Fibroblast of villous mesenchyme (primary cell): Measurements from ENCODE around the gene AOC2. TPM values are rescaled to one million over a fixed set of nuclear protein-coding genes. Genes with fewer than 3 reads are reported as not detected.

Experiments
- DNase-seq: peaks from one replicate; pipeline ENCODE4 v3.0.0-alpha.2; 2010; ENCODE audit warnings: low read depth
- H3K4me3 ChIP-seq: 2 replicates; pipeline ENCODE4 v1.5.1; 2011; ENCODE audit warnings: low read depth, mild to moderate bottlenecking, low read length
- total RNA-seq: library from RNA; depleted of rRNA; stranded (reverse); fragments of >200 nt; gene quantifications from 2 replicates; pipeline ENCODE4 v1.2.3, GENCODE V29; 2012
- TF ChIP-seq, protein P1 (sequence below): IDR thresholded peaks from 2 replicates; pipeline ENCODE4 v1.5.1; 2012; ENCODE audit warnings: low read depth, mild to moderate bottlenecking, low read length; ENCODE audit not compliant: insufficient read depth

AOC2 gene
- total RNA-seq, result 0.43 and 0.64 TPM in 2 replicates

- no peak for DNase-seq
- TF ChIP-seq, protein P1, sequence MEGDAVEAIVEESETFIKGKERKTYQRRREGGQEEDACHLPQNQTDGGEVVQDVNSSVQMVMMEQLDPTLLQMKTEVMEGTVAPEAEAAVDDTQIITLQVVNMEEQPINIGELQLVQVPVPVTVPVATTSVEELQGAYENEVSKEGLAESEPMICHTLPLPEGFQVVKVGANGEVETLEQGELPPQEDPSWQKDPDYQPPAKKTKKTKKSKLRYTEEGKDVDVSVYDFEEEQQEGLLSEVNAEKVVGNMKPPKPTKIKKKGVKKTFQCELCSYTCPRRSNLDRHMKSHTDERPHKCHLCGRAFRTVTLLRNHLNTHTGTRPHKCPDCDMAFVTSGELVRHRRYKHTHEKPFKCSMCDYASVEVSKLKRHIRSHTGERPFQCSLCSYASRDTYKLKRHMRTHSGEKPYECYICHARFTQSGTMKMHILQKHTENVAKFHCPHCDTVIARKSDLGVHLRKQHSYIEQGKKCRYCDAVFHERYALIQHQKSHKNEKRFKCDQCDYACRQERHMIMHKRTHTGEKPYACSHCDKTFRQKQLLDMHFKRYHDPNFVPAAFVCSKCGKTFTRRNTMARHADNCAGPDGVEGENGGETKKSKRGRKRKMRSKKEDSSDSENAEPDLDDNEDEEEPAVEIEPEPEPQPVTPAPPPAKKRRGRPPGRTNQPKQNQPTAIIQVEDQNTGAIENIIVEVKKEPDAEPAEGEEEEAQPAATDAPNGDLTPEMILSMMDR, result no peak
- no peak within 1 kb of the TSS for H3K4me3 ChIP-seq
These were observed at the start of gene AOC2 for GRCh38 chr17:42844271-42844670. AOC2 (plus strand) TSS chr17:42844580; CDS start chr17:42844627, 47 bp downstream.

- H3K4me3 ChIP-seq, result no peak overlapping the region
- TF ChIP-seq, protein P1, result no peak
- no peak for DNase-seq
These were observed 49.3 kb upstream of the AOC2 start for GRCh38 chr17:42795061-42795460.

DNA sequence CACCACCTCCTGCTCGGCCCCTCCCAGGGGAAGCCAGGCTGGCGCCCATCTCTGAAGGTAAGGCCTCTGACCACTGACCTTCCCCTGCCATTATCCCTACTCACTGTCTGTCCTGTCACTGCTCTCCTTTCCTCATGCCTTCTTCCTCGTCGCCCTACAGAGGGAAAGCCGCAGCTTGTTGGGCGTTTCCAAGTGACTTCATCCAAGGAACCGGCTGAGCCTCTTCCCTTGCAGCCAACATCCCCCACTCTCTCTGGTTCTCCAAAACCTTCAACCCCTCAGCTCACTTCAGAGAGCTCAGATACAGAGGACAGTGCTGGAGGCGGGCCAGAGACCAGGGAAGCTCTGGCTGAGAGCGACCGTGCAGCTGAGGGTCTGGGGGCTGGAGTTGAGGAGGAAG lies 48.9 kb upstream of the AOC2 start:
- TF ChIP-seq, protein P1, result no peak
- no peak for DNase-seq
- H3K4me3 ChIP-seq, result no peak overlapping the region

- DNase-seq, result no peak
- TF ChIP-seq, protein P1, result no peak
- H3K4me3 ChIP-seq, result no peak overlapping the region
These were observed 48.2 kb upstream of the AOC2 start for GRCh38 chr17:42796066-42796758.

DNA sequence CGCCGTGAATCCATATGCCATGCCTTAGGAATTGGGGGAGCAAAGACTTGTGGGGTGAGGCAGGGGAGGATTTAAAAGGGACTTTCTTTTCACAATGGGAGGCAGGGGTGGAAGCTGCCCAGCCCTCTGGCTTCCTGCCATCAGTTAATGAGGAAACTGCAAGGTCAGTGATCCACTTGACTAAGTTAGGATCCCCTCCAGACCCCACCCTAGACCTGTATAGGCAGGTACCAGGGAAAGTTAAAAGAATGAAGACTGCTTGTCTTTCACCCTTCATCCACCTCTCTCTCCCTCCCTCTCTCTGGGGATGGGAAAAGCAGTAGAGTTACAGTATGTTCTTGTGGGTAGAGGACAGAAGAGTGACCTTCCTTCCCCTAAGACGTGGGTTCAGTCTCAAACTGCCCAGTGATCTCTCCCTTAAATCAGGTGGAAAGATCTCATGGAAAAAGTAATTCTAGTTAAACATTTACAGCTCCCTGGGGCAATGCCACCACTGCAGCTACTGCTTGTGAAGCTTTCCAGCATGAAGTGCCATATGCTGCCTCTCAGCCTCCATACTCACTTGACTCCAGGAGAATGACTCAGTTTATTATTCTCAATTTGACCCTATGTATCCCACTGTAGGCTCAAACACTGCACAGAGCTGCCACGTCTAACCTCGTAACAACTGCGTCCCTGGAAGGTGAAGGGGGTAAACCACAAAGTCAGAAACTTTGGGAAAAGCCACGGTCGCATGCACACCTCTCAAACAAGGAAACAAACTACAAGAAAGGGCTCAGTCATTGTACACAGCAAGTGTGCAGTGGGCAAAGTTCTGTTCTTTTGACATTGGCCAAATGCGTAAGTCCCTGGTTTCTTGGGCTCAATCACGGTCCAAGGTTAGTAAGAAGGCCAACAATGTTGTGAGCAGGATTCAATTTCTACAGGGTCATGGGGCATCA lies 47.0 kb upstream of the AOC2 start:
- TF ChIP-seq, protein P1, result no peak
- H3K4me3 ChIP-seq, result peak overlapping the region; percentile 77
- no peak for DNase-seq

GRCh38 chr17:42798011-42798382 lies 46.4 kb upstream of the AOC2 start:
- TF ChIP-seq, protein P1, result no peak
- peak overlapping the region; percentile 77 for H3K4me3 ChIP-seq
- DNase-seq, result no peak
